ENCODE data around the gene MRTFA. TPM values are rescaled to one million over a fixed set of nuclear protein-coding genes. Genes with fewer than 3 reads are reported as not detected.

MRTFA gene
- total RNA-seq, 2 experiments from 2014 or later, result 44.1 to 45.5 TPM

DNA sequence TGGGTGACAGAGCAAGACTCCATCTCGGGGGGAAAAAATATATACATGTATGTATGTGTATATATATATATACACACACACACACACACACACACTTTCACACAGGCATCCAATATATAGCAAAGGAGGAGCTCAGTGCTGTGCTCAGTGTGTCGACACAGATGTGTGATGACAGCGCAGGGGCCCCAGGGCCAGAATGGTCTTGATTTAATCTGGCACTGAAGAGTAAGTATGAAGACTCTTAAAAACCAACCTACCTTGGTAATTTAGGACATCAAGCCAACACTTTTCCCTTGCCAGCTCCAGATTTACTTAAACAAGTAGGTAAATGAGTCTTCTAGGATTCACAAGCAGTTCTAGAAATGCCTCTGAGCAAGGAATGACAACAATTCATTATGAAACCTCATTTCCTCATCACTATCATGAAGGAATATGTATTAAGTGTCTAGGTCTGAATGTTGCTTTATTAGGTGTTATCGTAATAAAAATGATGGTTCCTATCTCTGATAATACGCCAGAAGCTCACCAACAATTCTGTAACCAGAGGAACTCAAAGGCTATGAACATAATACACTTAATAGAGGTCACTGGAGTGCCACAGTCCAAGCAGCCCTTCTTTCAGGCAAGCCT, 194.6 kb downstream of the MRTFA start:
- no peak overlapping the region for H3K27ac Mint-ChIP-seq
- H3K4me1 Mint-ChIP-seq (ENCODE audit: low read depth), result peaks cover 61% of the 10 kb centered on the region
- no peak for DNase-seq
- ChIA-PET POLR2A (no interaction called here), CTCF (interaction anchor here (1.1 to 11.4 kb wide), 4 partner anchors 37 to 207 kb away, joined by 3 to 188 read pairs (median 17); no protein-coding TSS in a partner anchor)
- intact Hi-C loops (cut with micrococcal nuclease), result no loop called here
- H3K4me3 Mint-ChIP-seq, result no peak overlapping the region
- H3K36me3 Mint-ChIP-seq, result peaks cover 6% of the 10 kb centered on the region
- no peaks in the 10 kb centered on the region for H3K27me3 Mint-ChIP-seq
- H3K9me3 Mint-ChIP-seq, result no peaks in the 10 kb centered on the region

DNA sequence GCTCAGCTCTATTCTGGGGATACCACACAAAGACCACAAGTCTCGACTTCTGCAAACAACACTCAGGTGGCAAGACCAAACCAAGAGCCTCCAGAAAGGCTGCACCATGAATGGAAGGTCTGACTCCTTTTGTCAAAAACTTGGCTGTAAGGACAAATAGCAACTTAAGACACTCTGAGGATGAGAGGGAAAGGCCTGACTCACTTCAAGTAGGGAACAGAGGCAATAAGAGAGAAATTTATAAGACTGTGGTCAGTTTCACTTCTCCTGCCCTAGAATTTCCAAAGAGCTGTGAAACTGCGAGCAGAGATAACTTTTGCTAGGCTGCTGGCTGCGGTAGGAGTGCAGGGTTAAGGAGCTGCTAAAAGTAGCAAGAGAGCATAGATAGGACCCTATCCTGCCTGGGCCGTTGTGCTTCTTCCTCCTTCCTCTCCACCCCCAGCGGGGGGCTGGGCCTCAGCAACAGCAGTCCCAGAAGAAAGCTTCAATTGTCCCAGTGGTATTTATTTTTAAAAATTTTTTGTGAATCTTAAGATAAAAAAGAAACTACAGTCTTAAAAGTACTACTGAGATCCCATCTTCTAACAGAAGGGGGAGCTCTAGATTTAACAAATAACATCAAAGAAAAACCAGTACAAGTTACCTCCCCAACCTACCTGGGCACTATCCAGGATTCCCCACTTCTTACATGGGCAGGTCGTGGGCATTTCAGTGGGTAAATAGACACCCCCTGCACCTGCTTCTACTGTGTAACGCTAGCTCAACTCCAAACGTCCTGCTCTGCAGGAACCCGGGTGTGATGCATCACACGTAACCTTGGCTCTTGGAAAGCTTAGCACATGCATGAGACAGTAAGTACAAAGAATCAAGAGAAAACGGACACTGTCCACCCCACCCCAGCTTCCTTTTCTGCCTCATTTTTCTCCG, 199.8 kb downstream of the MRTFA start:
- Mint-ChIP-seq H3K27me3 (no peaks in the 10 kb centered on the region), H3K9me3 (no peaks in the 10 kb centered on the region), H3K4me3 (no peak overlapping the region), H3K27ac (peak overlapping the region; percentile 54), H3K4me1 (ENCODE audit: low read depth) (peaks cover 49% of the 10 kb centered on the region), H3K36me3 (peaks cover 13% of the 10 kb centered on the region)
- POLR2A ChIA-PET, result interaction anchor here (0.7 to 1.6 kb wide), 7 partner anchors 12 to 209 kb away, joined by 3 to 5 read pairs (median 3); partner anchors contain the start of gene MRTFA
- no peak for DNase-seq
- CTCF ChIA-PET, result interaction anchor here (0.5 to 11.4 kb wide), 61 partner anchors 9 to 903 kb away, joined by 3 to 188 read pairs (median 4); partner anchors contain the start of gene MRTFA
- intact Hi-C loops (cut with micrococcal nuclease), result loop anchor here (1.0 to 5.0 kb wide), 4 partner anchors 34 to 210 kb away; no protein-coding TSS in a partner anchor

DNA sequence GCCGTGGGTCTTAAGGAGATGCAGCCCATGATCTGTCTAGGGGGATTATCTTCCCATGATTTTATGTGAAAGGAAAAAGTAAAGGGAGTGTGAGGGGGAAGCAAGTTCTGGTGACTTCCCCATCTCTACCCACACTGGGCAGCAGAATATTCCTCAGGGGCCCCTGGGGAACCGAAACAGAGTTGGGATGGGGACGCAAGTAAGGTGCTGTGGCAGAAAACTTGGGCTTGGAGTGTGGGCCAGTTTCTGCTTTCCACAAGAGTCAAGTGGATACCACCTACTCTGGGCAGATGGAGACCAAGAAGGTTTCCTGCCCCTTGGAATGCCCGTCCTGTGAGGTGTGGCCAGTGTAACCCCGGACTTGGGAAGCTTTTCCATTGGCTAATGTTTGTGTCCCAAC, 201.8 kb downstream of the MRTFA start:
- intact Hi-C loops (cut with micrococcal nuclease), result loop anchor here (5.0 kb wide), 1 partner anchor 32 kb away; no protein-coding TSS in a partner anchor
- no peak overlapping the region for H3K27ac Mint-ChIP-seq
- POLR2A ChIA-PET, result interaction anchor here (1.6 kb wide), 1 partner anchor 202 kb away, joined by 3 read pairs; the partner anchor contains the start of gene MRTFA

DNA sequence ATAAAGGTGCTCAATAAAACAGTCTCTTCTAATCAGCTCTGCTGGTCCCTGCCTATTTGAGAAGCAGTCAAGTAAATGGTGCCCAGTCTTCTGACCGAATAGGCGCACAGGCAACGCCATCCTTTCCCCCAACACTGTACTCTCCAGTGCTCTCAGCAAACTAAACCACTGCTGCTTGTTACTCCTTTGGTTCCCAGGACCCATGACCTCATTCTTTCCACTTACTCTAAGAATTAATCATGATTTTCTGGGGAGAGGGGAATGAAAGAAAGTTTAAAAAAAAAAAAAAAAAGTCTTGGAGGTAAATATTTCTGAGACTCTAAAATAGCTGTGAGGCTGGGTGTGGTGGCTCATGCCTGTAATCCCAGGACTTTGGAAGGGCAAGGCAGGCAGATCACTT, 202.4 kb downstream of the MRTFA start:
- ChIA-PET POLR2A (no interaction called here), CTCF (interaction anchor here (0.6 to 11.4 kb wide), 7 partner anchors 45 to 465 kb away, joined by 3 to 188 read pairs (median 4); no protein-coding TSS in a partner anchor)
- intact Hi-C loops (cut with micrococcal nuclease), result no loop called here
- Mint-ChIP-seq H3K36me3 (peaks cover 23% of the 10 kb centered on the region), H3K9me3 (no peaks in the 10 kb centered on the region), H3K4me3 (no peak overlapping the region), H3K4me1 (ENCODE audit: low read depth) (peaks cover 33% of the 10 kb centered on the region), H3K27me3 (no peaks in the 10 kb centered on the region), H3K27ac (peak overlapping the region; percentile 18)
- no peak for DNase-seq

More for the DNA sequence above, 201.8 kb downstream of the MRTFA start:
- no peak for DNase-seq
- Mint-ChIP-seq H3K4me3 (no peak overlapping the region), H3K9me3 (no peaks in the 10 kb centered on the region), H3K36me3 (peaks cover 19% of the 10 kb centered on the region), H3K4me1 (ENCODE audit: low read depth) (peaks cover 36% of the 10 kb centered on the region), H3K27me3 (no peaks in the 10 kb centered on the region)
- CTCF ChIA-PET, result interaction anchor here (1.0 to 11.4 kb wide), 5 partner anchors 44 to 214 kb away, joined by 4 to 188 read pairs (median 39); partner anchors contain the start of gene MRTFA

DNA sequence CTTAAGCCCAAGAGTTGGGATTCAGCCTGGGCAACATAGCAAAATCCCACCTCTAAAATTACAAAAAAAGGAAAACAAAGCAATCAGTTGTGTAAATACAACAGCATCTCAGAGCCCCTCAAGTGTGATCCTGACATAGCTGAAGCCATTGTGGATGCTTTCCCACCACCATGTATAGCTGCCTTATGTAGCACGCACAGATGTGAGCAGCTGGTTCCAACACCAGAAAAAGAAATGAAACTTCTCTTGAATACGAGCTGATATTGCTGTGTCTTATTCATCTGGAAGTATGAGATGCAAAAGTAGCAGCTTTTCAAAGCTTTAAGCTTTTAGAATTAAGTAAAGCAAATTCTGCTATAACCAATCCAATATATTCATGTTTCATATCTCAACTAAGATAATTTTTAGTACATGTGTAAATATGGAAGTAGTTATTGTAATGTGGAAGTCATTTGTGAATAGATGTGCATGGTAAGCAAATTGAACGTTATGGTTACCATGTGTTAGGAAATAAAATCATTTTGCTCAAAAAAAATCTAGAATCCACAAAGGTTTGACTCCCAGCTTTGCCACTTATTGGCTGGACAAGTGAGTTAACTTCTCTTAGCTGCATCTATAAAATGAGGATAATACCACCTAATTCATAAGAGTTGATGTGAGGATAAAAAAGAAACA, 203.0 kb downstream of the MRTFA start:
- intact Hi-C loops (cut with micrococcal nuclease), result no loop called here
- DNase-seq, result no peak
- no peak overlapping the region for H3K4me3 Mint-ChIP-seq
- ChIA-PET POLR2A (no interaction called here), CTCF (interaction anchor here (0.6 to 11.4 kb wide), 8 partner anchors 13 to 466 kb away, joined by 3 to 188 read pairs (median 4); no protein-coding TSS in a partner anchor)
- H3K27me3 Mint-ChIP-seq, result no peaks in the 10 kb centered on the region
- H3K27ac Mint-ChIP-seq, result peak overlapping the region; percentile 18
- H3K9me3 Mint-ChIP-seq, result no peaks in the 10 kb centered on the region
- H3K4me1 Mint-ChIP-seq (ENCODE audit: low read depth), result peaks cover 32% of the 10 kb centered on the region
- H3K36me3 Mint-ChIP-seq, result peaks cover 28% of the 10 kb centered on the region

DNA sequence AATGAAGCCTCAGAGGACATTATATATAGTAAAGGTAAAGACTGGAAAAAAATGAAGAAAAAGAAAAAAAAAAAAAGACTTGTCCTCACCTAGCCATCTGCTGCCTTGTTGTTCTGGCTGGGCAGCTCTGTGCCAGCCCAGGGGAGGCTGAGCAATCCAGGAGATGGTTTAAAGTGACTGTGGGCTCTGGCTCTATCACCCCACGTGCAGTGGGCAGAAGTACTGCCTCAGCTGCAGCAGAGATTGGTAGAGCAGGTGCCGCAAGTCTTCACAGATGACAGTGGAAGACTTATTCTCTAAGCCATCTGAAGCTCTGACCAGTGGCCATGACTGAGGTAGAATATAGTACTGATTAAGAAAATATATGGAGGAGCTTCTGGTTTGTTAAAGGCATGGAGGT, 203.9 kb downstream of the MRTFA start:
- no peak overlapping the region for H3K27ac Mint-ChIP-seq
- no peak for DNase-seq
- ChIA-PET POLR2A (no interaction called here), CTCF (interaction anchor here (1.3 to 11.4 kb wide), 4 partner anchors 47 to 216 kb away, joined by 3 to 188 read pairs (median 10); no protein-coding TSS in a partner anchor)
- no peak overlapping the region for H3K4me3 Mint-ChIP-seq
- no peaks in the 10 kb centered on the region for H3K9me3 Mint-ChIP-seq
- peaks cover 28% of the 10 kb centered on the region for H3K36me3 Mint-ChIP-seq
- intact Hi-C loops (cut with micrococcal nuclease), result no loop called here
- no peaks in the 10 kb centered on the region for H3K27me3 Mint-ChIP-seq
- H3K4me1 Mint-ChIP-seq (ENCODE audit: low read depth), result peaks cover 23% of the 10 kb centered on the region

DNA sequence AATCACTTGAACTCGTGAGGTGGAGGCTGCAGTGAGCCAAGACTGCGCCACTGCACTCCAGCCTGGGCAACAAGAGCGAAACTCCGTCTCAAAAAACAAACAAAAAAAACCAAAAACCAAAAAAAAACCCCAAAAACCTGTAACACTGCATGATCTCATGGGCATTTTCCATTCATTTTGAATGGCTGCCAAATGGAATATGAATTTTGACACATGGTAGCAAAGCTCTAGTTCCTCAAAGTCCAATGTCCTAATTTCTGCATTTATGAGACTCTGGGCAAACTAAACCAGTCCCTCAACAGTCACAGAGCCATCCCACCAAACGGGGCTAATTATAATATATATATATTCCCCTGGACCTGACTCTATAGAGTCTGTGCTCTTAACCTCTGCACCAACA, 204.4 kb downstream of the MRTFA start:
- CTCF ChIA-PET, result interaction anchor here (2.4 kb wide), 1 partner anchor 55 kb away, joined by 15 read pairs; no protein-coding TSS in a partner anchor
- POLR2A ChIA-PET, result no interaction called here
- DNase-seq, result no peak
- intact Hi-C loops (cut with micrococcal nuclease), result no loop called here
- H3K4me1 Mint-ChIP-seq (ENCODE audit: low read depth), result peaks cover 20% of the 10 kb centered on the region
- H3K4me3 Mint-ChIP-seq, result no peak overlapping the region
- peaks cover 28% of the 10 kb centered on the region for H3K36me3 Mint-ChIP-seq
- no peaks in the 10 kb centered on the region for H3K9me3 Mint-ChIP-seq
- H3K27me3 Mint-ChIP-seq, result no peaks in the 10 kb centered on the region
- no peak overlapping the region for H3K27ac Mint-ChIP-seq

DNA sequence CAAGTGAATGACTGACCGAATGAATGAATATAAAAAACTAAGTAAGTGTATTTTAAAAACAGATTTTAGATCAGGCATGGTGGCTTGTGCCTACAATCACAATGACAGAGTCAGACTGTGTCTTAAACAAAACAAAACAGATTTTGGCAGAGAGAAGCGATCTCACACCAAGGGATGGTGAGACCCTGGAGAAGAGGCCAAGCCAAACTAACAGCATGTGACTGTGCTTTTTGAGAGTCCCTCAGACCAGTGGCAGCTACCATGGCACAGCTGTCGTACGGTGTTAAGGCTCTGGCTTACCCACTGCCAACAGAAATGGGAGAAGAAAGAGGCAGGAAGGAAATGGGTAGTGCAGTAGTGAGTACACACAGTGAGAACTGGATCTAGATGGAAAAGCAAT, 205.5 kb downstream of the MRTFA start:
- CTCF ChIA-PET, result interaction anchor here (2.3 kb wide), 1 partner anchor 215 kb away, joined by 5 read pairs; no protein-coding TSS in a partner anchor
- intact Hi-C loops (cut with micrococcal nuclease), result no loop called here
- H3K27me3 Mint-ChIP-seq, result no peaks in the 10 kb centered on the region
- POLR2A ChIA-PET, result no interaction called here
- no peak overlapping the region for H3K27ac Mint-ChIP-seq
- no peak for DNase-seq
- peaks cover 9% of the 10 kb centered on the region for H3K4me1 Mint-ChIP-seq (ENCODE audit: low read depth)
- H3K36me3 Mint-ChIP-seq, result peaks cover 33% of the 10 kb centered on the region
- no peaks in the 10 kb centered on the region for H3K9me3 Mint-ChIP-seq
- no peak overlapping the region for H3K4me3 Mint-ChIP-seq

DNA sequence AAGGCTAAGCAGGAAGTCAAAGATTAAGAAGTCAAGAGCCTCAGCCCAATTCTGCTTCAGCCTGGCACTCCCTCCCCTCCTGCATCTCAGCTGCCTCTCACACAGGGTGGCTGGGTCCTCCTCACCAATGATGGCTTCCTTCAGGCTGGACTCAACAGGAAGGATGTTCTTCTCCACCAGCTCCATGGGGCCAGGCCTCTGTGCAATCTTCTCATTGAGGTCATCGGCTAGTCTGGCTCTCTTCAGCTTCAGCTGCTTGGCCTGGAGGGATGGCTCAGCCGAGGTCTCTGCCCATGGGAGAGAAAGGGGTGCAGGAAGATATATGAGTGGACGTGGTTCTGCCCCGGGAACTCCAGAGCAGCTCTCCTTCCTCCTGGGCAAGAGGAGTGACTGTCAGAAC, 207.0 kb downstream of the MRTFA start:
- Mint-ChIP-seq H3K4me3 (no peak overlapping the region), H3K4me1 (ENCODE audit: low read depth) (peaks cover 7% of the 10 kb centered on the region), H3K27me3 (no peaks in the 10 kb centered on the region), H3K9me3 (no peaks in the 10 kb centered on the region), H3K27ac (peak overlapping the region; percentile 40), H3K36me3 (peaks cover 26% of the 10 kb centered on the region)
- intact Hi-C loops (cut with micrococcal nuclease), result no loop called here
- no peak for DNase-seq
- CTCF ChIA-PET, result interaction anchor here (2.3 kb wide), 1 partner anchor 217 kb away, joined by 5 read pairs; no protein-coding TSS in a partner anchor
- POLR2A ChIA-PET, result no interaction called here

DNA sequence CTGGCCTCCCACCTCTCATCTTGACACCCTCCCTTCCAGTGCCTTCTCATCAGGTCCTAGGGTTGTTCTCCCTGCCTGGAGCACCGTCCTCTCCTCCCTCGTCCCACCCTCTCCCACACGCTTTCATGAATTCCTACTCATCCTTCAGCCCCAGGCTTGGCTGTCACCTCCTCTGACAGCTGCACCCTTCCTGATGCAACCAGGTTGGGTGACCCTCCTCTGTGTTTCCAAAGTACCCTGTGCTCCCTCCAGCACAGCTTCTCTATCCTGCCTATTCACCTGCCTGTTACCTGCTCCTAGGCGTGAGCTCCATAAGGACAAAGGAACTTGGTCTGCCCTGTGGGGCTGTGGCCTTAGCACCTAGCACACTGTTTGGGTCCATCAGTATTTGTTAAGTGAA, 207.7 kb downstream of the MRTFA start:
- intact Hi-C loops (cut with micrococcal nuclease), result no loop called here
- Mint-ChIP-seq H3K4me1 (ENCODE audit: low read depth) (peaks cover under 1% of the 10 kb centered on the region), H3K27ac (peak overlapping the region; percentile 4), H3K27me3 (no peaks in the 10 kb centered on the region), H3K4me3 (no peak overlapping the region), H3K9me3 (no peaks in the 10 kb centered on the region), H3K36me3 (peaks cover 23% of the 10 kb centered on the region)
- POLR2A ChIA-PET, result no interaction called here
- no peak for DNase-seq
- CTCF ChIA-PET, result interaction anchor here (1.7 to 2.3 kb wide), 2 partner anchors 8 to 217 kb away, joined by 5 to 10 read pairs; no protein-coding TSS in a partner anchor

DNA sequence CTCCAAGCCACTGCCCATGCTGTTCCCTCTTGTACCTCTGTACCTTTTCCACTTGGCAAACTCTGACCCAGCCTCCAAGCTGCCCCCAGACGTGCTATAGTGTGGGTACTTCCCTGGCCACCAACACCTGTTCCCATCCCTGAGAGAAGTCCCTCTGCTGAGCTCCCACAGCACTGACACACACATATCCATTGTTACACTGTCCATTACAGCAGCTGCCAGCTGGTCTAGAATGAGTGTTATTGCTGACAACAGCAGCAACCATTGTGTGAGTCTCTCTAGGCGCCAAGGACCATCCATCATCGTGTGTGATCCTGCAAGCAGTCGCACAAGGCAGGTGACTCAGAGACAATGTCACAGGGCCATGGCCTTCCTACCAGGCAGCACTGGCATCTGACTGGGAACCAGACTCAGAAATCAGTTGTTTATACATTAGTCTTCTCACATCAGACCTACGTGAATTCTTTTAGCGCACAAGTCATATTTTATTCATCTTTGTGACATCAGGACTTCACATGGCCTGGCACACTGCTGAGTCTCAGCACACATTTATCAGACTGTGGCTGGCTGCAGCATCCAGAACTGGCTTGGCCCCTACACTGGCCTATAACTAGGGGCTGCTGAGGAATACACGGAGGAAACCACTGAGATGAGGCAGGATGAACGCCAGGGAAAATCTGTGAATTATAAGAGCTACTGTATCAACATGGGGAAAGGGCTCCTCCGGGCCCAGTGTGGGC, 209.8 kb downstream of the MRTFA start:
- no peaks in the 10 kb centered on the region for H3K27me3 Mint-ChIP-seq
- POLR2A ChIA-PET, result no interaction called here
- peaks cover 4% of the 10 kb centered on the region for H3K4me1 Mint-ChIP-seq (ENCODE audit: low read depth)
- no peak for DNase-seq
- peaks cover 33% of the 10 kb centered on the region for H3K36me3 Mint-ChIP-seq
- no peak overlapping the region for H3K27ac Mint-ChIP-seq
- no peaks in the 10 kb centered on the region for H3K9me3 Mint-ChIP-seq
- intact Hi-C loops (cut with micrococcal nuclease), result no loop called here
- CTCF ChIA-PET, result interaction anchor here (1.0 to 3.1 kb wide), 4 partner anchors 10 to 79 kb away, joined by 3 to 17 read pairs (median 7); no protein-coding TSS in a partner anchor
- H3K4me3 Mint-ChIP-seq, result no peak overlapping the region

Measured in activated CD4-positive, alpha-beta memory T cell treated with anti-CD3 and anti-CD28 coated beads for 36 hours (primary cell).